Ovary (tissue), 9 donors: ENCODE measurements around the gene H6PD. TPM values are rescaled to one million over a fixed set of nuclear protein-coding genes. Genes with fewer than 3 reads are reported as not detected.

Source experiments
- DNase-seq, 5 donors: peaks; one replicate each; pipeline ENCODE4 v3.0.0-alpha.2; 2019 to 2020
- H3K27ac ChIP-seq, 2 donors: fragments of 200-600 bp; one replicate each; pipeline versions ENCODE4 v1.5.1 to v1.8.0; 2019 to 2022
- H3K27me3 ChIP-seq: fragments of 200-600 bp; one replicate; pipeline ENCODE4 v1.8.0; 2022
- H3K36me3 ChIP-seq: fragments of 200-600 bp; sonication (generic); one replicate; pipeline ENCODE4 v1.5.1; 2019
- H3K4me1 ChIP-seq: one replicate; pipeline ENCODE4 v1.8.1; 2013; ENCODE audit warnings: mild to moderate bottlenecking, moderate library complexity; ENCODE audit not compliant: insufficient read depth
- H3K4me3 ChIP-seq: fragments of 200-600 bp; sonication (generic); one replicate; pipeline ENCODE4 v1.5.1; 2017
- H3K9me3 ChIP-seq, 2 donors: fragments of 200-600 bp in 1 of 2; sonication (generic) in 1 of 2; one replicate each; pipeline versions ENCODE4 v1.5.1 to v1.8.1; 2013 to 2019; ENCODE audit warnings: mild to moderate bottlenecking in 1 of 2, moderate library complexity in 1 of 2
- CTCF ChIP-seq, 3 donors: fragments of 450-650 bp in 2 of 3; fragments of 200-600 bp in 1 of 3; IDR thresholded peaks; one replicate each; pipeline versions ENCODE4 v1.5.1 to v1.8.0; 2016 to 2022; ENCODE audit warnings: antibody characterized with exemption in 3 of 3, mild to moderate bottlenecking in 1 of 3
- EP300 ChIP-seq: sonication (generic); formaldehyde crosslinking; IDR thresholded peaks from one replicate; pipeline ENCODE4 v1.6.1; 2017; ENCODE audit warnings: antibody characterized with exemption
- POLR2A ChIP-seq: fragments of 450-650 bp; IDR thresholded peaks from one replicate; pipeline ENCODE4 v1.6.1; 2017; ENCODE audit warnings: antibody characterized with exemption, mild to moderate bottlenecking, moderate library complexity
- WGBS, 3 donors: extraction: QIAGEN DNeasy Blood & Tissue Kit in 1 of 3; methylation state at CpG; one replicate each; pipeline versions ENCODE4 v1.1.5 to v1.1.7; 2013 to 2017; 5-methylcytosine and 5-hydroxymethylcytosine counted together
- intact Hi-C, 4 donors: fragments of 100-400 bp; cut with DNase I; formaldehyde crosslinking; loops; one replicate each; pipeline versions ENCODE4 v1.11.0 to v1.15.1; 2022 to 2023
- polyA plus RNA-seq, 2 donors: library from polyadenylated mRNA; stranded (reverse); fragments of 200-250 nt in 1 of 2; fragments of 350-450 nt in 1 of 2; fragmentation: Illumina TruSeq in 1 of 2; extraction: RNeasy Lipid Tissue Mini Kit (QIAGEN cat#74804) in 1 of 2; gene quantifications; one replicate each; pipeline ENCODE4 v1.2.3, GENCODE V29; 2013 to 2014
- total RNA-seq, 7 donors: library from RNA; depleted of rRNA in 2 of 7; stranded (reverse); fragments of >200 nt in 2 of 7; fragmentation: NEBNext Ultra II Directional in 3 of 7; extraction: Animal tissue kit (Norgen Biotek cat#: 25700) in 3 of 7; gene quantifications; one replicate each; pipeline versions ENCODE4 v1.1.0 to v1.2.4, GENCODE V29; 2016 to 2023
- donor health status: DM: no; HTN: no; CAD: no; lungs with moderate emphysema.
- donor health status: DM: no; HTN: no; CAD: no.
- donor health status: Bipolar disorder and iron deficiency.
- donor health status: DM: yes; HTN: yes; CAD: no.
- donor health status: DM: no; HTN: no; CAD: no.
- donor health status: DM: yes; HTN: yes; CAD: no.

The H6PD gene
- total and polyA plus RNA-seq, 9 donors, result 47.0 to 148 (median 89.7) TPM

- DNase-seq, result no peak
- intact Hi-C loops, result loop anchor here in 1 of 4 donors (5.0 kb wide), 1 partner anchor 107 kb away; no protein-coding TSS in a partner anchor
- Histone ChIP-seq H3K9me3 (no peaks in the 10 kb centered on the region), H3K4me3 (no peak overlapping the region), H3K27ac (peak overlapping the region; percentile 31 to 69), H3K27me3 (no peaks in the 10 kb centered on the region), H3K4me1 (peaks cover 50% of the 10 kb centered on the region), H3K36me3 (no peaks in the 10 kb centered on the region)
- WGBS, 3 donors, result 68 to 89% (median 82%) methylated on average over 3 of the region's 3 CpGs
- TF ChIP-seq EP300 (no peak), CTCF (IDR thresholded peaks at IDR 0.05) (no peak), POLR2A (no peak)
Observed at GRCh38 chr1:9249263-9249533, 14.6 kb downstream of the H6PD start.

GRCh38 chr1:9249534-9250410 lies 15.2 kb downstream of the H6PD start:
- Histone ChIP-seq H3K27ac (peak overlapping the region; percentile 31 to 69), H3K36me3 (no peaks in the 10 kb centered on the region), H3K4me1 (peaks cover 44% of the 10 kb centered on the region), H3K4me3 (no peak overlapping the region), H3K27me3 (no peaks in the 10 kb centered on the region), H3K9me3 (no peaks in the 10 kb centered on the region)
- TF ChIP-seq CTCF (IDR thresholded peaks at IDR 0.05), result peak in 2 of 3 donors; percentile 38 to 55
- no peak for TF ChIP-seq POLR2A
- WGBS, 3 donors, result 52% methylated on average over 17 of the region's 17 CpGs
- peak; percentile 57 to 71 (median 69) for DNase-seq
- intact Hi-C loops, result loop anchor here in 1 of 4 donors (5.0 kb wide), 1 partner anchor 107 kb away; no protein-coding TSS in a partner anchor

GRCh38 chr1:9250411-9251381 lies 16.1 kb downstream of the H6PD start:
- H3K9me3 ChIP-seq, result no peaks in the 10 kb centered on the region
- H3K4me3 ChIP-seq, result no peak overlapping the region
- intact Hi-C loops, result no loop called here
- DNase-seq, result peak; percentile 50 to 73 (median 66)
- 11 to 20% (median 11%) methylated on average over 14 to 21 of the region's 21 CpGs for WGBS, 3 donors
- no peaks in the 10 kb centered on the region for H3K36me3 ChIP-seq
- TF ChIP-seq POLR2A (no peak), EP300 (no peak), CTCF (IDR thresholded peaks at IDR 0.05) (no peak)
- H3K27ac ChIP-seq, result peak overlapping the region in 1 of 2 donors; percentile 69
- H3K4me1 ChIP-seq, result peaks cover 38% of the 10 kb centered on the region
- no peaks in the 10 kb centered on the region for H3K27me3 ChIP-seq

DNA sequence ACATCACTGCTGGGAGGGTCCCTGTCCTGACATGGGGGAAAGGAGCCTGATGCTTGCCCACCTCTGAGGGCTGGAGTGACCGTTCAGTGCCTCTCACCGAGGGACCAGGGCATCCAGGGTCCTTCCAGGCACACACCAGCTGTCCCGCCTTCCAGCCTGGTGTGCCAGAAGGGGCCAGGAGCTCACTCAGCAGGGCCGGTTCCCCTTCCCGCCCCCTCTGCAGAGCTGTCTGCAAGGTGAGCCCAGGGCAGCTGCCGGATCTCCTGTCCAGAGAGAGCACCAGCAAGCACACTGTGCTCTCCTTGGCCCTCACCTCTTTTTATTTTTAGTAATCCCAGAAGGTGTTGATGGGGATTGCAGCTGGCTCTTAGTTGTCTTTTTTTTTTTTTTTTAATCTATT lies 16.9 kb downstream of the H6PD start:
- Histone ChIP-seq H3K36me3 (no peaks in the 10 kb centered on the region), H3K4me1 (peaks cover 41% of the 10 kb centered on the region), H3K4me3 (no peak overlapping the region), H3K27me3 (no peaks in the 10 kb centered on the region), H3K27ac (peak overlapping the region in 1 of 2 donors; percentile 69), H3K9me3 (no peaks in the 10 kb centered on the region)
- peak in 2 of 5 donors; percentile 31 to 58 for DNase-seq
- 24 to 37% (median 32%) methylated on average over 6 of the region's 6 CpGs for WGBS, 3 donors
- intact Hi-C loops, result no loop called here
- TF ChIP-seq EP300 (no peak), POLR2A (no peak), CTCF (IDR thresholded peaks at IDR 0.05) (no peak)
